Parietal lobe (tissue), 1 donor: ENCODE results near the gene MEPCE. TPM values are rescaled to one million over a fixed set of nuclear protein-coding genes. Genes with fewer than 3 reads are reported as not detected.

Experiments
- total RNA-seq: library from RNA; depleted of rRNA; stranded (reverse); fragments of >200 nt; gene quantifications from one replicate; pipeline ENCODE4 v1.2.3, GENCODE V29; 2014

The MEPCE gene
- 21.3 TPM for total RNA-seq

GRCh38 chr7:100429637-100430492 lies at the start of gene MEPCE:
Gene MEPCE, plus strand, starts transcription at chr7:100429831. Its CDS starts 188 bp downstream, at chr7:100430019.

GRCh38 chr7:100428199-100428966 lies 1.2 kb upstream of the MEPCE start, which contains the start of gene ZCWPW1:
Gene ZCWPW1, minus strand, starts transcription at chr7:100428703. Its CDS starts 8,054 bp downstream, at chr7:100420649.

GRCh38 chr7:100464210-100464660 lies 34.6 kb downstream of the MEPCE start, which contains the start of gene SPACDR:
Gene SPACDR, minus strand, starts transcription at chr7:100464260. Its CDS starts 235 bp downstream, at chr7:100464025.

GRCh38 chr7:100478958-100479660 lies 49.5 kb downstream of the MEPCE start, which contains the start of gene TSC22D4:
Gene TSC22D4, minus strand, starts transcription at chr7:100479214. Its CDS starts 1,176 bp downstream, at chr7:100478038.

Other genes starting within 250 kb of the MEPCE start
- gene PVRIG, start 209.9 kb upstream of the MEPCE start, total RNA-seq: not detected
- not detected for gene SPDYE3, start 122.1 kb upstream of the MEPCE start, total RNA-seq
- gene PILRB, start 71.7 kb upstream of the MEPCE start, total RNA-seq: 35.4 TPM
- 3.8 TPM for gene PILRA, start 56.3 kb upstream of the MEPCE start, total RNA-seq
- 2.2 TPM for gene ZCWPW1, start 1.1 kb upstream of the MEPCE start, total RNA-seq
- 7.8 TPM for gene PPP1R35, start 6.7 kb downstream of the MEPCE start, total RNA-seq
- not detected for gene SPACDR, start 34.4 kb downstream of the MEPCE start, total RNA-seq
- 6.6 TPM for gene TSC22D4, start 49.4 kb downstream of the MEPCE start, total RNA-seq
- 38.5 TPM for gene NYAP1, start 54.1 kb downstream of the MEPCE start, total RNA-seq
- 4.7 TPM for gene AGFG2, start 109.4 kb downstream of the MEPCE start, total RNA-seq
- gene SAP25, start 144.1 kb downstream of the MEPCE start, total RNA-seq: not detected
- gene LRCH4, start 156.3 kb downstream of the MEPCE start, total RNA-seq: 17.5 TPM
- not detected for gene FBXO24, start 156.5 kb downstream of the MEPCE start, total RNA-seq
- 4.1 TPM for gene PCOLCE, start 172.5 kb downstream of the MEPCE start, total RNA-seq
- 23.5 TPM for gene MOSPD3, start 182.7 kb downstream of the MEPCE start, total RNA-seq
- gene TFR2, start 211.7 kb downstream of the MEPCE start, total RNA-seq: 6.6 TPM
- 107 TPM for gene ACTL6B, start 226.6 kb downstream of the MEPCE start, total RNA-seq
- 74.5 TPM for gene GNB2, start 243.9 kb downstream of the MEPCE start, total RNA-seq